HG03108 (cell line): ENCODE data around the gene MAP3K6.

ENCODE experiments used
- ATAC-seq: cut with Tn5 transposase; IDR thresholded peaks from one replicate; pipeline ENCODE4 v1.9.1; 2021; ENCODE audit warnings: moderate library complexity; ENCODE audit not compliant: unreplicated experiment

The MAP3K6 gene

GRCh38 chr1:27307874-27308598 lies 58.7 kb downstream of the MAP3K6 start:
- ATAC-seq, result no peak

DNA sequence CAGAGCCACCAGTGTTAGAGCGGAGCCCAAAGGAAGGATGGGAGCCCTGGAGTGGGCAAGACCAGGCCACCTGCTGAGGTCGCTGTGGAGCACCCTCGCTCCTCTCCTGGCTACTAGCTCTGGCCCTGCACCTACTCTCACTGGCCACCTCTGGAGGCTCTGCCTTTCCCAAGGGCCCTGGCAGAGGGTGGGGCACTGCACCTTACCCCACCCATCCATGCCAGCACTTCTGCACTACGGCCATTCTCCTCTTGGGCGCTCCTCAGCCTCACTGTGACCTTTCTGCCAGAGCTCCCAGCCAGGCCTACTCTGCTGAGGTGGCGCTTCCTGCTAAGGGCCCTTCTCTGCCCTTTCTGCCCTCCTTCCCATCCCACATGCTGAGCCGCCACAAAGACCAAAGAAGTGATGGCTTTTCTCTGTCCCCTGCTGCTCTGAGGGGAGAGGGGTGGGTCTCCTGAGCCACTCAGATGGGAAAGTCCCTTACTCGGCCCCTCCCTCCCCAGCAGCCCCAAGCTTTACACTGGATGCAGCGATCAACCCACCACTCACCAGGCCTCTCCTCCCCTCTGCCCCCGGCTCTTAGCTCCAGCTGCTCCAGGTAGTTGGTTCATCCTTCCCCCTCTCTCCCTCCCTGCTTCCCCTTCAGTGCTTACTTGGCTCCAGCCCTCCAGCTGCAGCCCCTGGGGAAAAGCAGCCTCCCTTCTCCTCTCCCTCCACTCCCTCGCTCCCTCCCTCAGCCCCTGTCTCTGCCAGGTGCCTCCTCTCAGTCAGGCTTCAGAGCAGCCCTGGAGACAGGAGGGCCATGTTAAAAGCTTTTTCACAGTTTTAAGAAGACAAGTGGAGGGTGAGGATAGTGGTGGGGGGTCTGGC lies 59.6 kb downstream of the MAP3K6 start:
- no peak for ATAC-seq

GRCh38 chr1:27306071-27306470 lies 60.7 kb downstream of the MAP3K6 start:
- no peak for ATAC-seq
